Measurements from ENCODE around the gene TACR2.

- TF ChIP-seq CTCF (IDR thresholded peaks at IDR 0.05), result no peak
- no peak for TF ChIP-seq POLR2A (IDR thresholded peaks at IDR 0.05)
Observed at GRCh38 chr10:69457771-69458237, 41.1 kb upstream of the TACR2 start.
